ENCODE results near the gene ERF.
"Not testable (repeated sequence)": the region's sequence is repeated elsewhere in the genome, so short reads cannot be mapped to it uniquely, and the experiment has no call there.

ERF gene

DNA sequence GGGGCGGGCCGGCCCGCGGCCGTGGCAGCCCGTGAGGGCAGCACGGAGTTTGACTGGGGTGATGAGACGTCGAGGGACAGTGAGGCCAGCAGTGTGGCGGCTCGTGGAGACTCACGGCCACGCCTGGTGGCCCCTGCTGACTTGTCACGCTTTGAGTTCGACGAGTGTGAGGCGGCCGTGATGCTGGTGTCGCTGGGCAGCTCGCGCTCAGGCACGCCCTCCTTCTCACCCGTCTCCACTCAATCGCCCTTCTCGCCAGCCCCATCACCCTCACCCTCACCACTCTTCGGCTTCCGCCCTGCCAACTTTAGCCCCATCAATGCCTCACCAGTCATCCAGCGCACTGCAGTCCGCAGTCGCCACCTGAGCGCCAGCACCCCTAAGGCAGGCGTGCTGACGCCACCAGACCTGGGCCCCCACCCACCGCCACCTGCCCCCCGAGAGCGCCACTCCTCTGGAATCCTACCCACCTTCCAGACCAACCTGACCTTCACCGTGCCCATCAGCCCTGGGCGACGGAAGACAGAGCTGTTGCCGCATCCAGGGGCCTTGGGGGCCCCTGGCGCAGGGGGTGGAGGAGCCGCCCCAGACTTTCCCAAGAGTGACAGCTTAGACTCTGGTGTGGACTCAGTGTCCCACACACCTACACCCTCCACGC is 18.6 kb upstream of the ERF start:
- DNase-seq = no peak

DNA sequence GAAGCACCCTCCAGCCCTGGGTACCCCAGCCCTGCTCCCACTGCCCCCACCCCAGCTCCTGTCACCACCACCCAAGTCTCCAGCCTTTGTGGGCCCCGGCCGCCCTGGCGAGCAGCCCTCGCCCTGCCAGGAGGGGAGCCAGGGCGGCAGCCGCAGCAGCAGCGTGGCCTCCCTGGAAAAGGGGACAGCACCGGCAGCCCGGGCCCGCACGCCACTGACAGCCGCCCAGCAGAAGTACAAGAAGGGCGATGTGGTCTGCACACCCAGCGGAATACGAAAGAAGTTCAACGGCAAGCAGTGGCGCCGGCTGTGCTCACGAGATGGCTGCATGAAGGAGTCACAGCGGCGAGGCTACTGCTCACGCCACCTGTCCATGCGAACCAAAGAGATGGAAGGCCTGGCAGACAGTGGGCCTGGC is 18.1 kb upstream of the ERF start:
- no peak for DNase-seq

DNA sequence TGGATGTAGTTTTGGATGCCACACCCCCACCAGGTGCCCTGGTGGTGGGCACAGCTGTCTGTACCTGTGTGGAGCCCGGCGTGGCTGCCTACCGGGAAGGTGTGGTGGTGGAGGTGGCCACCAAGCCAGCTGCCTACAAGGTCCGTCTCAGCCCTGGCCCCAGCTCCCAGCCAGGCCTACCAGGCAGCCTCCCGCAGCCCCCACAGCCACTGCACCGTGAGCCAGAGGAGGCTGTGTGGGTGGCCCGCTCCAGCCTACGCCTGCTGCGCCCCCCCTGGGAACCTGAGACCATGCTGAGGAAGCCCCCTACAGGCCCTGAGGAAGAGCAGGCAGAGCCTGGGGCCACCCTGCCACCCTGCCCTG is 17.6 kb upstream of the ERF start:
- no peak for DNase-seq

DNA sequence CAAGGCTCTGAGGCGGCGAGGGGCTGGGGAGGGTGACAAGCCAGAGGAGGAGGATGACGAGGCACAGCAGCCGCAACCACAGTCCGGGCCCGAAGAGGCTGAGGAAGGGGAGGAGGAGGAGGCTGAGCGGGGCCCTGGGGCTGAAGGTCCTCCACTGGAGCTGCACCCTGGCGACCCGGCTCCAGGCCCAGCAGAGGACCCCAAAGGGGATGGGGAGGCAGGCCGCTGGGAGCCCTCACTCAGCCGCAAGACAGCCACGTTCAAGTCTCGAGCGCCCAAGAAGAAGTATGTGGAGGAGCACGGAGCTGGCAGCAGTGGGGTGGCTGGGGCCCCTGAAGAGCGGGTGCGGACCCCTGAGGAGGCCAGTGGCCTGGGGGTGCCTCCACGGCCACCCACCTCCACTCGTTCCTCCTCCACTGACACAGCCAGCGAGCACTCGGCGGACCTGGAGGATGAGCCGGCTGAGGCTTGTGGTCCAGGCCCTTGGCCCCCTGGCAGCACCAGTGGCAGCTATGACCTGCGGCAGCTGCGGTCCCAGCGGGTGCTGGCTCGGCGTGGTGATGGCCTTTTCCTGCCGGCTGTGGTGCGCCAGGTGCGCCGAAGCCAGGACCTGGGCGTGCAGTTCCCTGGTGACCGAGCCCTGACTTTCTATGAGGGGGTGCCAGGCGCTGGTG is 17.1 kb upstream of the ERF start:
- no peak for DNase-seq

DNA sequence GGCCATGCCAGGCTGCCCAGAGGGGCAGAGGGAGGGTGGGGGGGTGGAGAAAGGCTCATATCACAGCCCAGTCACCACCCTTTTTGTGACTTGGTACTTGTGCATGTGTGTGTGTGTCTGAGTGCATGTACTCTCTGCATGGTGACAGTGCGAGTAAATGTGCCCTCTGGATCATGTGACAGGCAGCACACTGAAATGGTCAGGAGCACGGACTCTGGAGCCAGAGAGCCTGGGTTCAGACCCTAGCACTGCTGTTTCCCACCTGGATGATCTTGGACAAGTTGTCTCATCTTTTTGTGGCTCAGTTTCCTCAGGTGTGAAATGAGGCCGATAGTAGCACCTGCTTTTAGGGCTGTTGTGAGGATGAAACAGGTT is 16.1 kb upstream of the ERF start:
- DNase-seq = no peak

DNA sequence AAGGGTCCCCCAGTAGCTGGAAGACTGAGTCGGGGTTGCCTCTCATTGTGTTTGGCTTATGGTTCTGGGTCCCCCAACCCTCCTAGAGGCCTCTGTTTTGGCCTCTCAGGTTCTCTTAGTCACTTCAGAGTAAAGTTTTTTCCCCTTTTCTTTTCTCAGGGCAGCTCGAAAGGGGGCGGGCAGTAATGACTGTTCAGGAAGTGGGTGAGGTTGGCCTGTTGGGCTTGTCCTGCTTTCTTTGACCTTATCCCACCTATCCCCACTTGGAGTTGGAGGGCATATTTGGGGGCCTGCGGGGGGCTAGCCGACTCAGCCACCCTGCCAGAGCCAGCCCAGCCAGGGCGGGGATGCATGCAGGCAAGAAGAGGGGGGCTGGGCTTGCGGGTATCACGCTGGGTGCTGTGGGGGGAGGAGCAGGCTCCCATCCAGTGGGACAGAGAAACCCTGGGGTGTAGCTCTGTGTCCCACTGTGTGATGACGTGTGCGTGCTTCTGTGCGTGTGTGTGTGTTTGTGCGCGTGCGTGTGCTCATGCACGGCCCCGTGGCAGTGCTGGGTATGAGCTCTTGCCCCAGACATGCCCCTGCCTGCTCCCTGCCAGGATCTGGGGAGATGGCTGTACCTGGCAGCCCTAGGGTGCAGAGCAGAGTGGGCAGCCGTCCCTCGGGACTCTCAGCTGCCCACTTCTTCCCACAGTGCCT is 15.6 kb upstream of the ERF start:
- peak; percentile 76 for DNase-seq

DNA sequence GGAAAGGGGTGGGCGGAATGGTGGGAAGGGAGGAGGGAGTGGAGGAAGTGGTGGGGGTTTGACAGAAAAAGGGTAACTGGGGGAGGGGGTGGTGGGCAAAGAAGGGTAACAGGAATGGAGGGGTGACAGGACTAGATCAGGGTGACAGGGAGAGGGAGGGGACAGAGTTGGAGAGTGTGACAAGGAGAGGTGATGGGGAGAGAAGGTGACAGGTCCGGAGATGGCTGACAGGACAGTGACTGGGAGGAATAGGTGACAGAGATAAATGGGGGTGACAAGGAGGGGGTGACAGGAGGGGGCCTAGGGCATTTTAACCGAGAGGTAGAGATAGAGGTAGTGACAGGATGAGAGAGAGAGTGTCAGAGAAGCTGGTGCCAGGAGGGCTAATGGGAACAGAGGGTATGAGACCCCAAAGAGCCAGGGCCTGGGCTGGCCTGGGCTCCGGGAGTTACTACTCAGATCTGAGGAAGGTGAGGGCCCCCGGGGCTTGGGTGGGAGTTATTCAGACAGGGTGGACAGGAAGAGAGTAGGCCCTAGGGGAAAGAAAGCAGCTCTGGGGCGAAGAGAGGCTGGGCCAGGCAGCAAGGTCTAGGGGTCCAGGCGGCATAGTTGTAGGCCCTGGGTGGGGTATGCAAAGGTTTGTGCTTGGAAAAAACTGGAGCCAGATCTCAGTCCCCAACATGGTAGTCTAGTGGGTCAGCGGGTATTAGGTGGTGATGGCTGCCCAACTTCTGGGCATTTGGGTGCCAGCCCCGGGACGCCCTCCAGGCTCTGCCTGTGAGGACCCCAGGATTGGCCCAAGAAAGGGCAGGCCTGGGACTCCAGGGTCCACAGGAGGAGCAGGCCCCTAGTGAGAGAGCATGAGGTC is 14.8 kb upstream of the ERF start:
- DNase-seq = no peak

DNA sequence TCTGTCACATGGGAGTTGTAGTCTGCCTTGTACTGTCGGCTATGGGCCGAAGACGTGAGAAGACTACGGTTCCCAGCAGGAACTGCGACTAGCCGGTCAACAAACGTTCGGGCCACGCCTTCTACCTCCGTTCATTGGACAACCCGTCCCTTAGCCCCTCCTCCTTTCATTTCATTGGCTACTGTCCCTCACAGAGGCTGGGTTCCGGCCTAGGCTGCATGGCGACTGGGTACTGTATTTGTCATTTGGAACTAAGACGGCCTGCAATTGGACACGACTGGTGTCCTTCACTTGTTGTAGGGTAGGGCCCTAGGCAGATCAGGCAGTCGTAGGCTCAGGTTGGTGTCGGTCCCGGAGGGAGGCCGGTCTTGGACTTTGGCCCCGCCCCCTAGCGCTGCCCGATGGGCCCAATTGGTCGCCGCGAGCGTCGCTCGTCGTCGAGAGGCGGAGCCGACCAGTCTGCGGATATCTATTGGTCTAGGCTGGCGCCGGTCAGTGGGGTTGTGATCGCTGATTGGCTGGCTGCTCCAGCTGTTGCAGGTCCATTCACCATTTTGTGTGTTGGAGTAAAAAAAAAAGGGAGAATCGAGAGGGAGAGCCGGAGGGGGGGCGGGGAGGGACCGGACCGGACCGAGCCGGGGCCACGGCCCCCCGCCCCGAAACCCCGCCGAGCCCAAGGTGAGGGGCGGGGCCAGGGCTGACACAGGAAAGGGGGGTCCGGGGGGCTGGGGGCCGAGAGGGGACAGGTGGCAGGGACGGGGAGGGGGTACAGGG is 14.0 kb upstream of the ERF start, which contains the start of gene CIC:
CIC (plus strand) TSS at position 549 of the 774 bp plus-strand sequence. CDS start 2,532 bp downstream, outside the sequence.
- DNase-seq = peak; percentile 99

DNA sequence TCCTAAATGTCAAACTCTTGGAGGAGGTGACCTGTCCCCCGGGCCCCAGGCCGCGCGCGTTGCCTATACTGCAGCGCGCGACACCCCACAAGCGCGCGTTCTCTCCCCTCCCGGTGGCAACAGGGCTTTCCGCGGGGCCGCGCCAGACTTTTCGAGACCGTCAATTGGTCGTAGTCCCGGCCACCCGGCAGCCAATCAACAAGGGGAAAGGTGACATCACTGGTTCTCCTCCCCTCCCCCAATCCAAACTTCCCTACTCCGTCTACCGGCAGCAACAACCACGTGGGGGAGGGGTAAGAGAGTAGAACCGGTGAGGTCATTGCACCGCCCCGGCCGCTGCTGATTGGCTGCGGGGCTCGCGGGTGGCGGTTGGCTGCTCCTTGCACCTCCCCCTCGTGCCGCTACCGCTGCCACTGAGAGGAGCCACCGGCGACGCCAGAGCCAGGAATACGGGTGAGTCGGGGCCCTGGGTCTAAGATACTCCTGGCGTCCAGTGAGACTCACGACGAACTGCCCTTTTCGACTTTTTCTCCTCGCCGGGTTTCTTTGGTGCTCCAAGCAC is 13.3 kb upstream of the ERF start:
- peak; percentile 97 for DNase-seq

DNA sequence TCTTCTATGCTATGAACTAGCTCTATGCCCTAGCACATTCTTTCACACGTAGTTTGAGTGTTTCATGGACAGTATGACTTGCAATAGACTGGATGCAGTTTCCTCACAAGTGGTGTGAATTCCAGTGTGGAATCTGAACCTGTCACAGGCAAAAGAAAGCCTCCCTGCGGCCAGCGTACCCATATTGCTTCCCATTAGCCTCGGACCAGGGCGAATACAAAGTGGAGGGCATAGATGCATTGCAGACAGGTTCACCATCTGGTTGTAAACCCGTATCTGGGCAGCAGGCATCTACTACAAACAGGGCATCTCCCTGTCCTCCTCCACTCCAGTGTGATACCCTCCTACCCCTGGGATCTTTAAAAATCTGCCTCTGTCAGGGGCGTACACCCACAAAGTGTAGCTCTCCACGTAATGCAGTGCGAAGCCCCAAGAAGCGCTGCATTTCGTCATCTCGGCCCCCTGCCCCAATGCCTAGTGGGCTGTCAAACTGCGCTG is 12.8 kb upstream of the ERF start:
- DNase-seq = no peak

DNA sequence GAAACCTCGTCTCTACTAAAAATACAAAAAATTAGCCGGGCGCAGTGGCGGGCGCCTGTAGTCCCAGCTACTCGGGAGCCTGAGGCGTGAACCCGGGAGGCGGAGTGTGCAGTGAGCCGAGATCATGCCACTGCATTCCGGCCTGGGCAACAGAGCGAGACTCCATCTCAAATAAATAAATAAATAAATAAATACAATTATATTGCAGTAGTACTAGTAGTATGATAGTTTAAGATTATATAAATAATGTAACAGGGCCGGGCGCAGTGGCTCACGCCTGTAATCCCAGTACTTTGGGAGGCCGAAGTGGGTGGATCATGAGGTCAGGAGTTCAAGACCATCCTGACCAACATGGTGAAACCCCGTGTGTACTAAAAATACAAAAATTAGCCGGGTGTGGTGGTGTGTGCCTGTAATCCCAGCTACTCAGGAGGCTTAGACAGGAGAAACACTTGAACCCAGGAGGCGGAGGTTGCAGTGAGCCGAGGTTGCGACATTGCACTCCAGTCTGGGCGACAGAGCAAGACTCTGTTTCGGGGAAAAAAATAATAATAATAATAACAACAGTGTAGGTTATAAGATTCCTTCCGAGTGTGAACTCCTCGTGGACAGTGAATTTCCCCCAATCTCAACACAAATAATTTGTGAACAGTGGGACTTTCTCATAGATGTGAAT is 12.1 kb upstream of the ERF start:
- not testable (repeated sequence) for DNase-seq

DNA sequence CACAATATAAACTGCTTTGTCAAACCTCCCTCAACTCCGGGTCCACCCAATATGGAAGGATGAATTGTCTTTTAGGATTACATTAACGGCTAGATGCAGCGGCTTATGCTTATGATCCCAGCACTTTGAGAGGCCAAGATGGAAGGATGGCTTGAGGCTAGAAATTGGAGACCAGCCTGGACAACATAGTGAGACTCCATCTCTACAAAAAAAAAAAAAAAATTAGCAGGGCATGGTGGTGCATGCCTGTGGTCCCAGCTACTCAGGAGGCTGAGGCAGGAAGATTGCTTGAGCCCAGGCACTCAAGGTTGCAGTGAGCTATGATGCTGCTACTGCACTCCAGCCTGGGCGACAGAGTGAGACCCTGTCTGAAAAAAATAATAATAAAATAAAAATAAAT is 11.2 kb upstream of the ERF start:
- not testable (repeated sequence) for DNase-seq

DNA sequence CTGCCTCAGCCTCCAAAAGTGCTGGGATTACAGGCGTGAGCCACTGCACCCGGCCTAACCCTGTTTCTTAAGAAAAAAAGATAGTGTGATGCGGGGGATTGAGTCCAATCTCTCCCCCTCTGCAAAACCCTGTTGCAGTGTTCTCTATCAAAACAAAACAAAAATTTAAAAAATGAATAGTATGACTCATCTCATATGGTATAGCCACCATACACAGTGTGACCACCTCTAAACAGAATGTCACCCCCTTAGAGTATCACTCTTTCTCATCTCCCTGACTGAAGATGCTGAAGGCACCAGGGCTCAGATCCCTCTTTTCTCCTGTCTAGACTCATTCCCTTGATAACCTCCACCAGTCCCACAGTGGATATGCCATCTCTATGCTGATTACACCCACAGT is 6.8 kb upstream of the ERF start:
- no peak for DNase-seq

DNA sequence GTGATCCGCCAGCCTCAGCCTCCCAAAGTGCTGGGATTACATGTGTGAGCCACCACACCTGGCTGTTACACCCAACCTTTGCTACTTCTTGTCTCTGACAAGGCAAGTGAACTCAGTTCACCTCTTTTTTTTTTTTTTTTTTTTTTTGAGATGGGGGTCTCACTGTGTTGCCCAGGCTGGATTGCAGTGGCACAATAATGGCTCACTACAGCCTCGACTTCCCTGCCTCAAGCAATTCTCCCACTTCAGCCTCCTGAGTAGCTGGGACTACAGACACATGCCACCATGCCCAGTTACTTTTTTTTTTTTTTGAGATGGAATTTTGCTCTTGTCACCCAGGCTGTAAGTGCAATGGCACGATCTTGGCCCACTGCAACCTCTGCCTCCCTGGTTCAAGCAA is 2.9 kb upstream of the ERF start:
- not testable (repeated sequence) for DNase-seq

DNA sequence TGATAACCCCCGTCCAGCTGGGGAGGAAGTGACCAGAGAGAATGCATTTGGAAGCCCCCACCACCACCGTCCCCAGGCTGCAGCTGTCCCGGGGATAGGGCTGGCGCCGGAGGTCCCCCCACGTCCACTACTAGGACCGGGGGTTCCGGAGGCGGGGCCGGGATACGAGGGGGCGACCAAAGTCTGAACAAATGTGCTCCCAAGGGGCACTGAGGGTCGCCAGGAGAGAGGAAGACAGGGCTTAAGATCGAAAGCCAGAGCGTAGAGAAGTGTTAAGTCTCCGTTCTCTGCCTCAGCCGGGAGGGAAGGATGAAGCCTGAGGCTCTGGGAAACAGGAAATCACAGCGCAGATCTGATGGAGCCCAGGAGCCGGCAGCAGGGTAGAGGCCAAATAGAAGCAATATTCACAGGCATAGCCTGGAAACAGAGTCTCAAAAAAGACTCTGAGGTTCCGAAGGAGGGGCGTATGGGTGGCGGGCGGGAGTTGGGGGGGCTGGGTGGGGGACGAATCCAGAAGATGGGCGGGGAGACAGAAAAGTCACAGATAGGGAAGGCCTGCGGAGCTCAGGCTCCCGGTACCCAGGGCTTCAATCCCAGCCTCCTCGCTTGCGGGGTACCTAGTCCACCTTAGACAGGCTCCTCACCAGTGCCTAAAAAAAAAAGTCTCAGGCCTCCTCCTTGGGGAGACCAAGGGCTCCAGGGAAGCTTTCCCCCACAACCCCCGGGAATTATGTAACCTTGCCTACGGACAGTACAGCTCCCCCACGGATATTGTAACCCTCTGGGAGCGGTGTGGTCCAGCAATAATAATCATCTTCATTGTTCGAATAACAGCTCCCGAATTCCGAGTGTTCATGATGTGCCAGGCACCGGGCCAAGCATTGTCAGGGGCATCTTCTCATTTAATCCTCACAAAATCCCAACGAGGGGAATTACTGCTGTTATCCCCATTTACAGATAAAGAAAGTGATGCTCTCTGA is 1.1 kb upstream of the ERF start:
- DNase-seq = no peak

DNA sequence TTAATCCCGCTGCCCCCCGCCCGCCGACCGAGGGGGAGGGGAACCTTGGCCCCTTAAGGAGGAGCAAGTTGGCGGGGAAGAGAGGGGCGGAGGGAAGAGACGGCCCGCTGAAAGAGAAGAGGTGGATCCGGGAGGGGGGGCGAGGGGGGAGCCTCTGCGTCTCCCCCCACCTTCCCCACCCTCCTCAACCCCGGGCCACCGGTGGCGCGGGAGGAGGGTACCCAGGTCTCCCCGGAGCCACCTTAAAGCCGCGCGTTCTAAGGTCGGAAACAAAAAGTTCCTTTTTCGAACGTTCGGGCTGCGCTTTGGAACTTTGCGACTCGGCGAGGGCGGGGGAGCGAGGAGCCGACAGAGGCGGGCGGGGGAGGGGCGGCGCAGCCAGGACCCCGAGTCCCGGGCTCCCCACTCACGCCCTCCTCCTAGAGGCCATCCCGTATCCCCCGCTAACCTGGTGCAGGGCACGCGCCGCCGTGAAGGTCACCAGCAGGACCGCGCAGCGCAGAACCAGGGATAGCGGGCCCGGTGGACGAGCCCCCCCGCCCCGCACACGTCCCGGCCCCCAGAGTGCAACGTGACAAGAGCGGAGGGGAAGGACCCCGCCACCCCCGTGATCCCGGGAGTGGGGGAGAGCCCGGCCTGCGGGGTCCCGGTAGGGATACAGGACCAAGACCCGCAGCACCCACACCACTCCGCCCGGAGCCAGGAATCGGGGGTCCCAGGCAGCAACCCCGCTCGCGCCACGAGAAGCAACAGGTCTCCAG is 659 bp downstream of the ERF start:
- DNase-seq = peak; percentile 80

DNA sequence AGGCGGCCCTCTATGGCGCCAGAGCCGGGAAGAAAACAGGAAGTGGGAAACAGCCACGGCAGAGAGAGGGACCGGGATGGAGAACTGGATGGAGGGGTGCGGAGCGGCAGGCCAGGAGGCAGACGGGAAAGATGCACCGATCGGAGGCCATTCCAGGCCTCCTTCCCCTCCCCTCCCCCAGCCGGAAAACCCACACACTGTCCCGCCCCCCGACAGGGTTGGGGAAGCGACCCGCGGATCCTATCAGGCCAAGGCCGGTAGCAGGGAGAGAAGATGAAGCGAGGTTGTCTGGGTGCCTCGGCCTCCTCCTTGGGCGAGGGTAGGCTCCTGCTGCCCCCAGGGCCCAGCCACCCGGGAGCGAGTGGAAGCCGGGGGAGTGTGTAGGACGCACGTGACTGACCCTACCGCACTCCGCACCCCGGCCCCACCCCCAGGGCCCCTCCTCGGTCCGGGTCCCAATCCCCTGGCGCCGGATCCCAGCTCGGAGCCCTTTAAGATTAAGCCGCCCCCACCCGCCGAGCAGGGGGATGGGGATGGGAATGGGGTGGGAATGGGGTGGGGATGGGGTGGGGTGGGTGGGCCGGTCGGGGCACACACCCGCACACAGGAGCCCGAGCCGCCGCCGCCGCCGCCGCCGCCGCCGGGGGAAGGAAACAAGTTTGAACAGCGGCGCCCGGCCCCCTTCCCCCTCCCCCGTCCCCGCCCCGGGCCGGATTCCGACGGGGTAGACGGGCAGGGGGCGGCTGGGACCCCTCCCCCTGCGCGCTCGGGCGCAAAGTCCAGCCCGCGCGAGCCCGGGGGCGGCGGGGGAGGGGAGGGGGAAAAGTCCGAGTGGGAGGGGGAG is 1.5 kb downstream of the ERF start:
- peak; percentile 72 for DNase-seq
